ENCODE data around the gene PACSIN2. TPM values are rescaled to one million over a fixed set of nuclear protein-coding genes. Genes with fewer than 3 reads are reported as not detected.

PACSIN2 gene
- total RNA-seq, 4 donors from 2014 or later: 25.8 to 46.0 (median 27.8) TPM

- DNase-seq: no peak
- Histone ChIP-seq H3K27ac (no peak overlapping the region), H3K36me3 (peaks cover 51 to 100% (median 52%) of the 10 kb centered on the region in 3 donors), H3K9me3 (no peaks in the 10 kb centered on the region), H3K4me1 (peaks cover 0 to 16% (median 10%) of the 10 kb centered on the region in 3 donors), H3K27me3 (no peaks in the 10 kb centered on the region), H3K4me3 (no peak overlapping the region)
- TF ChIP-seq POLR2A (IDR thresholded peaks at IDR 0.05) (no peak), CTCF (IDR thresholded peaks at IDR 0.05) (no peak)
- intact Hi-C loops (cut with DNase I): no loop called here
- WGBS, 2 donors: 82 to 91% methylated on average over 11 to 12 of the region's 22 CpGs
Observed at GRCh38 chr22:42878561-42879305, 136.2 kb downstream of the PACSIN2 start.

- intact Hi-C loops (cut with DNase I): no loop called here
- H3K4me1 ChIP-seq: peaks cover 0 to 10% (median 9%) of the 10 kb centered on the region in 3 donors
- no peaks in the 10 kb centered on the region for H3K27me3 ChIP-seq
- WGBS, 2 donors: 91 to 94% methylated on average over 5 to 7 of the region's 12 CpGs
- peaks cover 46 to 100% (median 48%) of the 10 kb centered on the region in 3 donors for H3K36me3 ChIP-seq
- no peaks in the 10 kb centered on the region for H3K9me3 ChIP-seq
- H3K4me3 ChIP-seq: no peak overlapping the region
- DNase-seq: no peak
- H3K27ac ChIP-seq: no peak overlapping the region
- TF ChIP-seq POLR2A (IDR thresholded peaks at IDR 0.05): no peak
- TF ChIP-seq CTCF (IDR thresholded peaks at IDR 0.05): no peak
Observed at GRCh38 chr22:42877597-42878340, 137.2 kb downstream of the PACSIN2 start.

- Histone ChIP-seq H3K27me3 (no peaks in the 10 kb centered on the region), H3K9me3 (no peaks in the 10 kb centered on the region), H3K4me1 (peaks cover 0 to 4% (median 3%) of the 10 kb centered on the region in 3 donors), H3K36me3 (peaks cover 44 to 100% (median 46%) of the 10 kb centered on the region in 3 donors), H3K4me3 (no peak overlapping the region), H3K27ac (no peak overlapping the region)
- no peak for DNase-seq
- WGBS, 2 donors: 78 to 89% methylated on average over 4 to 5 of the region's 8 CpGs
- TF ChIP-seq POLR2A (IDR thresholded peaks at IDR 0.05) (no peak), CTCF (IDR thresholded peaks at IDR 0.05) (no peak)
- intact Hi-C loops (cut with DNase I): no loop called here
Observed at GRCh38 chr22:42877158-42877557, 137.8 kb downstream of the PACSIN2 start.

DNA sequence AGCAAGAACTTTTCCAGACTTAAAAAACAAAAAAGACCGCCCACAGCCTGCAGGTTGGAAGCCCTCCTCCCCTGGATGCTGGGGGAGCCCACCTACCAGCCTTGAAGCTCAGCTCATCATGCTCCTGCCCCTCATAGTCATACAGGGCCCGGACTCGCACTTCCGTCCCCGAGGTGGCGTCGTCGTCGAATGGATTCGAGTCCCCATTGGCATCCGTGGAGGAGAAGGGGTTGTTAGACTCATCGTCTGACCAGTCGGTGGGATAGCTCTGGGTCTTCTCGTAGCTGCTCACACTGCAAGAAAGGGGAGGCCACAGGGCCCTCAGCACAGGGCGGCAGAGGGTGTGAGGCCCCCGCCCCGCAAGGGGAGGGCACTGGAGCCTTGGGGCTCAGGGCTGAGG lies 138.9 kb downstream of the PACSIN2 start:
- intact Hi-C loops (cut with DNase I): no loop called here
- 91 to 95% methylated on average over 4 to 11 of the region's 17 CpGs for WGBS, 2 donors
- DNase-seq: no peak
- no peaks in the 10 kb centered on the region for H3K4me1 ChIP-seq
- no peak overlapping the region for H3K27ac ChIP-seq
- H3K9me3 ChIP-seq: no peaks in the 10 kb centered on the region
- H3K4me3 ChIP-seq: no peak overlapping the region
- no peak for TF ChIP-seq POLR2A (IDR thresholded peaks at IDR 0.05)
- TF ChIP-seq CTCF (IDR thresholded peaks at IDR 0.05): no peak
- peaks cover 37 to 100% (median 40%) of the 10 kb centered on the region in 3 donors for H3K36me3 ChIP-seq
- no peaks in the 10 kb centered on the region for H3K27me3 ChIP-seq

DNA sequence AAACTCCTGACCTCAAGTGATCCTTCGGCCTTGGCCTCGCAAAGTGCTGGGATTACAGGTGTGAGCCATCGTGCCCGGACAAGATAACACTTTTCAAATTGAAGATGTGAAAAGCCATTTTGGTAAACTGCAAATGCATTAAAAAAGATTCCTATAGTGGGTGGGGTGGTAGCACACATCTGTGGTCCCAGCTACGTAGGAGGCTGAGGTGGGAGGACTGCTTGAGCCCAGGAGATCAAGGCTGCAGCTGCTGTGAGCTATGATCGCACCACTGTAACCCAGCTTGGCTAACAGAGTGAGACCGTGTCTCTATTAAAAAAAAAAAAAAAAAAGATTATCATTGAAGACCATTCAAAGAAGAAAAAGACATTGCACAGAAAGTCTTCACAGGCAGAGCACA lies 140.9 kb downstream of the PACSIN2 start:
- Histone ChIP-seq H3K4me3 (no peak overlapping the region), H3K27me3 (no peaks in the 10 kb centered on the region), H3K9me3 (no peaks in the 10 kb centered on the region), H3K4me1 (peaks cover 3 to 8% (median 4%) of the 10 kb centered on the region in 3 donors), H3K36me3 (peaks cover 28 to 99% (median 29%) of the 10 kb centered on the region in 3 donors), H3K27ac (no peak overlapping the region)
- WGBS, 2 donors: 89 to 92% methylated on average over 6 to 7 of the region's 7 CpGs
- no peak for DNase-seq
- no peak for TF ChIP-seq POLR2A (IDR thresholded peaks at IDR 0.05)
- TF ChIP-seq CTCF (IDR thresholded peaks at IDR 0.05): no peak
- intact Hi-C loops (cut with DNase I): loop anchor here (5.0 kb wide), 1 partner anchor 213 kb away; the partner anchor contains the start of gene TTLL1

Data from esophagus squamous epithelium (tissue), 5 donors.